Measurements from ENCODE around the gene TATDN2.
A peak's percentile ranks its signal among the peaks of the same experiment; 100 is the strongest.

Gene TATDN2, protein sequence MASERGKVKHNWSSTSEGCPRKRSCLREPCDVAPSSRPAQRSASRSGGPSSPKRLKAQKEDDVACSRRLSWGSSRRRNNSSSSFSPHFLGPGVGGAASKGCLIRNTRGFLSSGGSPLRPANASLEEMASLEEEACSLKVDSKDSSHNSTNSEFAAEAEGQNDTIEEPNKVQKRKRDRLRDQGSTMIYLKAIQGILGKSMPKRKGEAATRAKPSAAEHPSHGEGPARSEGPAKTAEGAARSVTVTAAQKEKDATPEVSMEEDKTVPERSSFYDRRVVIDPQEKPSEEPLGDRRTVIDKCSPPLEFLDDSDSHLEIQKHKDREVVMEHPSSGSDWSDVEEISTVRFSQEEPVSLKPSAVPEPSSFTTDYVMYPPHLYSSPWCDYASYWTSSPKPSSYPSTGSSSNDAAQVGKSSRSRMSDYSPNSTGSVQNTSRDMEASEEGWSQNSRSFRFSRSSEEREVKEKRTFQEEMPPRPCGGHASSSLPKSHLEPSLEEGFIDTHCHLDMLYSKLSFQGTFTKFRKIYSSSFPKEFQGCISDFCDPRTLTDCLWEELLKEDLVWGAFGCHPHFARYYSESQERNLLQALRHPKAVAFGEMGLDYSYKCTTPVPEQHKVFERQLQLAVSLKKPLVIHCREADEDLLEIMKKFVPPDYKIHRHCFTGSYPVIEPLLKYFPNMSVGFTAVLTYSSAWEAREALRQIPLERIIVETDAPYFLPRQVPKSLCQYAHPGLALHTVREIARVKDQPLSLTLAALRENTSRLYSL

DNA sequence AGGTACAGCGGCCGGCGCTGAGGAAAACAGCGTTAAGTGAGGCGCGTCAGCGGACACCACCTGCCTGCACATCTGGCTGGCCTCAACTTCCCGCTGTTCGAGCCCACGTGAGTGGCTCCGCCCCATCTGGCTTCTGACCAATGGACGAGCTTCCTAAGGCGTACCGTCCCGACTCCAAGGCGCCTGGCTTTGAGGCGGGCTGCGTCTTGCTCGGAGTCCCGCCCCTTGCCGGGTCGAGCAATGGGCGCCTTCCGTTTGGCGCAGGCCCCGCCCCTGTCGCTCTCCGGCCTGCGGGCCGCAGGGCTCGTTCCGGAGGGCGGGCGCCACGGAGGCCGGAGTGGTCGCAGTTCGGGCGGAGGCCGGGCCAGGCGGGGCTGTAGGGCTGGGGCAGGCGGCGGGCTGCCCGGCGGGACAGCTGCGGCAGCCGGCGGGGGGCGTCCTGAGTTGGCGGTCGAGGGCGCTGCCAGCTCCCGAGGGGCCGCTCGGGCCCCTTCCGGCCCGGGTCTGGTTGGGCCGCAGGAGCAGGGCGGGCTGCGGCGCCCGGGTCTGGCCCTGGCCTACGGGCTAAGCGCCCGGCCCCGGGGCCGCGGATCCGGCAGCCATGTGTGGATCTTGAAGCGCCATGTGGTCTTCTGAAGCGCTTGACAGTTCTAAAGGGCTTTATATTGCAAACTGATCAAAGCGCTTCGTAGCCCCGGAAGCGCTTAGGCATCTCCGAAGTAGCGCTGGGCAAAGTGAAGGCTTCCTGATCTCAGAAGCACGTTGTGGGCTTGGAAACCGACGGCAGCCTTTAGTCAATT lies at the start of gene TATDN2:
TSS of gene TATDN2 (plus strand) at position 276 of the 800 bp plus-strand sequence. CDS start 742 bp downstream, outside the sequence.
- DNase-seq = peak; percentile 96

DNA sequence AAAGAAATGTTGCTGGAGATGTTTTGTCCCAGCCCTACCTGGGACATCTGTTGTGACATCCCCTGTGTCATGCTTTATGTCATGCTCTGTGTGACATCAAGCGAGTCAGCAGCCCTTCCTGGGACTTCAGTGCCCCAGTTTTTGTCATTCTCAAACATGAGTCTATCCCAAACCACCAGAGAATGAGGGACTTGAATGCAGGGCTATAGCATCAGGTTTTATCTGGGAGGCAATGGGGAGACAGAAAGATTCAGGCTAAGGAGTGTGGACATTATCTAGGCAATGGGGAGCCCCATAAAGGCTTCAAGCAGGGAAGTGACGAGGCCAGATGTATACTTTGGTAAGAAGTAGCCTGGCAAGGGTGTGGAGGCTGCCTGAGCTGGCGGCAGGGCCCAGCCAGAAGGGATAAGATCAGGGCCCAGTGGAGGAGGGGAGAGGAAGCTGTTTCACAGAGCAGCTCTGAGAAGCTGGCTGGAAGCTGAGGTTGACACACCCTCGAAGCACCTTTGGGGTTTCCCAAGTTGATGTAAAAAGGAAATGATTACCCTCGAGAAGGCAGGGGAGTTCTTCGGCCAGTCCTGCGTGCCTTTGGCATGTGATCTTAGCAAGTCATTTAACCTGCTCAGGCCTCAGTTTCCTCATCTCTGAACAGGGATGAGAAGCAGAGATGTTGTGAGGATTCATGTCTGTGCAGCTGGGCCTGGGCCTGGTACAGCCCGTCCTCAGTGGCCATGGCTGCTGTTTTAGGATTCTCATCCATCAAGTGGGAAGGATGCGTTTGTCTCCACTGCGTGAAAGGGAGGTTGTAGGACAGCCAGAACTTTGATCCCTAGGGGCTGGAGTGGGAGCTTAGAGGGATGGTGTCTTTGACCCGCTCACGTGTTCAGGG lies 49.3 kb upstream of the TATDN2 start:
- DNase-seq = peak; percentile 95

DNA sequence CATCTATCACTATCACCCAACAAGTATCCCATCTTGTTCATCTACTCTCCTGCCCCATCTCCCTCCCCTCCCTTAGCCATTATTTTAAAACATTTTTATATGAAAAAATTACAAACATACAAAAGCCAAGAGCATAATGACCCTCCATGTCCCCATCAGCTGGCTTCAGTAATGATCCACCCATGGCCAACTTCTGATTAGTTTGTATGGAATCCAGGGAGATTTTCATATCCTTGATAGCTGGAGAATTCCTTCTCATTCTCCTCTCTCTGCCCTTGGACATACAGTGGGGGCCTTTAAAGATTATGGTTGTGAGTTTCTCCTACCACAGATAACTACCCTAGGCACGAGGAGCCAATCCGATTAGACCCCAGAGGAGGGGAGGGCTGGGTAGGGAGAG lies 43.3 kb upstream of the TATDN2 start:
- no peak for DNase-seq

DNA sequence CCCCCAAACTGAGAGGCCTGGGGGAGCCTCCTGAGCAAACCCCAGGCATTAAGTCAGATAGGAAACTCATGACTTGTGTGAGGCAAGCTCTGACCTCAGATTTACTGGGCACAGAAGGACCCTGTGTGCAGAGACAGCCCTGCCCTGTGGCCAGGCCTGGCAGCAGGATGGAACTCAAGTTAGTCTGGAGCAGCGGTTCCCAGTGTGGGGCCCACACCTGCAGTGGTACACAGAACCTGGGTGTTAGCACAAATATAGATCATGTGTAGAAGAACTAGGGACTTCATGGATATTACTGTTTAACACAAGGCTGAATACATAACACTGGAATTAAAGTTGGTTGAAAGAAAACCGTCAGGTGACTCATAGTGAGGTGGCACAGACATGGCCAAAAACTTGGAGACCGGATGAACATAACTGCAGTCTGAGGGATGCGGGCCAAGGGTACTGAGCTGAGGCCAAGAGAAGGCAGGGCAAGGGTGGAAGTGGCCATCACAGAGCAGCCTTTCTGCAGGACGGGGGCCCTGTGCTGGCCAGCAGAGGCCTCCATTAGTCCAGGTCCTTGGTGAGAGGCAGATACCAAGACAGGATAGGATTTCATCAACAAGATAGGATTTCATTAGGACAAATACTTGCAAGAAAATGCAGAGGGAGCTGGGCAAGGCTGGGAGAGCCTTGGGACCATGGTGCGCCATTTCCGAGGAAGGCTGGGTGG lies 42.7 kb upstream of the TATDN2 start:
- peak; percentile 95 for DNase-seq

DNA sequence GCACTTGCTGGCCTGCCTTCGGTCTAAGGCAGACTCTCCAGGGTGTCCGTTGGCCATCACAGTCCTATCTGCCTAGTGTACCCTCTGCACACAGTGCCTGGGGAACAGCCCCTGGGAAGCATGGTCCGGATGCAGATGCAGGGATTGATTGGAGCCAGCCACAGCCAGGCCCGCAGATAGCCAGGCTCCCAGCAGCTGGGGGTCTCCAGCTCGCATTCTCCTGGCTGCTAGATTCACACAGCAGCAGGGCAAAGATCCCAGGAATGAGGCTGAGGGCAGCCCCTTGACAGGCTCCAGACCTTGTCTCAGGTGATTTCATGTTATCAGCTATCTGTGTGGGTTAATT lies 42.1 kb upstream of the TATDN2 start:
- no peak for DNase-seq

DNA sequence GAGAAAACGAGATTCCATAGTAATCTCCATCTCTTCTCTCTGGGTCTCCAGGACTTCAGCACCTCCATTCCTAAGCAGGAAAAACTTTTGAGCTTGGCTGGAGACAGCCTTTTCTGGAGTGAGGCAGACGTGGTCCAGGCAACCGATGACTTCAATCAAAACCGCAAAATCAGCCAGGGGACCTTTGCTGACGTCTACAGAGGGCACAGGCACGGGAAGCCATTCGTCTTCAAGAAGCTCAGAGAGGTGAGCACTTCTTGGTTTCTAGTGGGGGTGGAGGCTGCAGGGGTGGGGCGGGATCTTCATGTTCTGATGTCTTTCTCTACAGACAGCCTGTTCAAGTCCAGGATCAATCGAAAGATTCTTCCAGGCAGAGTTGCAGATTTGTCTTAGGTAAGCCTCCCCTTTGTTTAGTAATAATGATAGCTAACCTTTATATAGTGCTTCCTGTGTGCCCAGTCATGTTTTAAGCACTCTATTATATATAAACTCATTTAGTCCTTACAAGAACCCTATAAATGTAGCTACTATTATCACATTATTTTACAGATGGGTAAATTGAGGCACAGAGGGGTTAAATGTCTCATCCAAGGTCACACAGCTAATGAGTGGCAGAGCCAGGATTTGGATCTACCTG lies 35.0 kb upstream of the TATDN2 start:
- no peak for DNase-seq

DNA sequence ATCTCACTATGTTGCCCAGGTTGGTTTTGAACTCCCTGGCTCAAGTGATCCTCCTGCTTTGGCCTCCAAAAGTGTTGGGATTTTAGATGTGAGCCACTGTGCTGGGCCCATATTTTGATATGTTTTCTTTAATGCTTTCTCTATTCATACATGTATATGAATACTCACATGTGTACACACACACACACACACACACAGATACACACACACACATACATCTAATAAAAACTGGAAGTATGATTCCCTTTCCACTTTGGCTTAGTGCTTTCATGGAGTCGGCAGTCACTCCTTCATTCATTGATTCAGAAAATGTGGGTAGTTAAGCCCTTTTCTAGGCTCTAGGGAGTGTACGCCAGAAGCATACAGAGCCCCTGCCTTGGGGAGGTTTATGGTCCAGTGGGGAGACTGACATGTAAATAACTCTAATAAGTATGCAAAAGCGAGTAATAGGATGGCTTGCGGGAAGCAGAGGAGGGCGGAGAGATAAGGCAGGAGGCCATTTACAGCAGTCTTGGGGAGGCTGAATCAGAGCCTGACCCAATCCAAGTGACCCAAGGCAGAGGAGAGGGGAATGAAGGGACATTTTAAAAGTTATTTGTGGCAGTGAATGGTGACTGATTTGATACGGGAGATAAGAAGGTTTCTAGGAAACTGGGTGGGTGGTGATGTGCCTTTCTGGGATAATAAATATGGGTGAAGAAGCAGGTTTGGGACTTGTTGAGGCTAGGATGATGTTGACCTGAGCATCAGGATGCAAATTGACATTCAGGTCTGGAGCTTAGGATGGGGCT lies 32.5 kb upstream of the TATDN2 start:
- no peak for DNase-seq

DNA sequence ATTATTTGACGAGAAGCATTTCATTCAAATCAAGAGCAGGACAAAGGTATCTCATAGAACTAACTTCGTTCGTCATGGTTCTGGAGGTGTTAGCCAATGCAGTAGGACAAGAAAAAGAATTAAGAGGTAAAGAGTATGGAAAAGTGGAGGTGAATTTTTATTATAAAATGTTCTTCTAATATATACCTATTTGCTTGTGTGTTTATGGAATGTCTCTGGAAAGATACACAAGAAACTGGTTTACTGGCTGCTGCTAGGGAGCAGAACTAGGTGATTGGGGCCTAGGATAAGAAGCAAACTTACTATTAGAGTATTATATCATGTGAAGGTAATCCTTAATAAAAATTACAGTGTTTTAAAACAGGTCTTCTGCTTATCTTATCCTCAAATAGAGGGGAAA lies 30.9 kb upstream of the TATDN2 start:
- DNase-seq = no peak

DNA sequence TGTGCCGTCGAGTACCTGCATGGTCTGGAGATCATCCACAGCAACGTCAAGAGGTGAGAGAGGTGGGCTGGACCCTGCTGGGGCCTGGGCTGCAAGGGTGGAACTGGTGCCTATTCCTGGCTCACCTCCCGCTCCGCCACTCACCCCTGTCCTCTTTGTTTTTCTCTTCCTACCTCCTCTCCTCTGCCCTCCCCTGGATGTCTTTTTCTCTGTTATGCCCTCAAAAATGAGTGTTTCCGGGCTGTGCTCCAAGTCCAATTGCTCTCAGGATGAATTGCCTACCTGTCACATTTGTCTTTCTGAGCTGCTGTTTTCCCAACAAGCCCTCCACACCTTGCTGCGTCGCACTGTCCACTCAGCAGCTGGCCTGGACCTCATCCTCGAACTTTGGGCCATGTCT lies 28.5 kb upstream of the TATDN2 start:
- DNase-seq = no peak

DNA sequence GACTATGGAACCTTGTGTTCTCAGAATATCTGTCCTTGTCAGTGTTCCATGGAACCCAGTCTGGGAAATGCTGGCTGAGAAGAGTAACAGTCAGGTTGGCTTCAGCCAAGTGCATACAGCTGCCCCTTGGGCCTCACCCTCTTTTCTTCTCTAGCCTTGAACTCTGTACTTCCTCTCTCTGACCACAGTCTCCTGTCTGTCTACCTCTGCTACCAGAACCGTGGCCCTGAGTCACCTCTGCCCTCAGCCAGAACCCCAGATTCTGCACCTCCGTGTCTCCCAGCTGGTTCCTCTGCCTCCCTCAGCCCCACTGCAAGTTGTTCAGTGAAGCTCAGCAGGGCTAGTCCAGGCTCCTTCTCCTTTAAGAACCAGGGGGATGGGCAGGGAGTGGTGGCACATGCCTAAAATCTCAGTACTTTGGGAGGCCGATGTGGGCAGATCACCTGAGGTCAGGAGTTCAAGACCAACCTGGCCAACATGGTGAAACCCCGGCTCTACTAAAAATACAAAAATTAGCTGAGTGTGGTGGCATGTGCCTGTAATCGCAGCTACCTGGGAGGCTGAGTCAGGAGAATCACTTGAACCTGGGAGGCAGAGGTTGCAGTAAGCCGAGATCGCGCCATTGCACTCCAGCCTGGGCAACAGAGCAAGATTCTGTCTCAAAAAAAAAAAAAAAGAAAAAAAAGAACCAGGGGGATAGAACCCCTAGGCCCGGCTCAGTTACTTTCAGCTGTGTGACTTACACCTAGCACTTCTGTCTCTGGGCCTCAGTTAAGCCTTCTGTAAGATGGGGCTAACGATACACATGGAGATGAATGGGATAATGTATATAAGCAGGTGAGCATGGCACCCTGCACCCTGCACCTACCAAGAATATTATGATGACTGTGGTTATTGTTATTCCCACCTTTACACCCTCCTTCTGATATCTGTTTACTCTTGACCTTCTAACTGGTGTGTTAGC lies 24.3 kb upstream of the TATDN2 start:
- no peak for DNase-seq

DNA sequence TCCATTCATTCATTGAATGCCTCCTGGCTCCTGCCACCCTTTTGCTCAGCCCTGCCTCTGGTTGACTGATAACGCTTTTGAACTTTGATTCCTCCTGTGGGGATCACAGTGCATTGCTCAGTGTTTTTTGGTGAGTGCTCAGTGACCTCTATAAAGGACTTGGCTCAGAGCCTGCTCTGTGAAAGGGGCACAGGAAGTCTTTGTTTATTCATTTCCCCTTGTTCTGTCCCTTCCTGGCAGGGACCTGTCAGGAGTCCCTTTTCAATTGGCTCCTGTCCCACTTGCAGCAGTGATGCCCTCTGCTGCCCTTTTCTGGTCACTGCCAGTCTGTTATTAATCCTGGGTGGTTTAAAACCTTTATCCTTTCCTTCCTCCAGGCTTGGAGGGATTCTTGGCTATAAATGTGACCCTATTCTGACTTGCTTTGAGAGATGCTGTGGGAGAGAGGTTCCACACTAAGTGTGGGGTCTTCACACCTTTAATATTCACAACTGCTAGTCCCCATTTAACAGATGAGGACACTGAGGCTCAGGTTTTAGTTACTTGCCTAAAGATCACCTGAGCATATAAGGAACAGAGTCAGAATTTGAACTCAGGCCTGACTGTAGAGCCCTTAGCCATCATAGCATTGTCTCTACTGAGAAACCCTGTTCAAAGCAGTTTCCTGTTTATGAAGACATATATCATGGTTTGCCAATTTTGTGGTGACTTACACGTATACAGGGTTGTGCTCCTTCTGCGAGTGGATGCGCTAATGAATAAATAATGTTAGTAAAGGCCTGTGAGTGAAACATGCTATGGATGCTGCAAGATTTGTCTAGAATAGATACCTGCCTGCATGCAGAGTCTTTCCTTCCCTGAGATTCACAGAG lies 23.2 kb upstream of the TATDN2 start:
- peak; percentile 74 for DNase-seq

DNA sequence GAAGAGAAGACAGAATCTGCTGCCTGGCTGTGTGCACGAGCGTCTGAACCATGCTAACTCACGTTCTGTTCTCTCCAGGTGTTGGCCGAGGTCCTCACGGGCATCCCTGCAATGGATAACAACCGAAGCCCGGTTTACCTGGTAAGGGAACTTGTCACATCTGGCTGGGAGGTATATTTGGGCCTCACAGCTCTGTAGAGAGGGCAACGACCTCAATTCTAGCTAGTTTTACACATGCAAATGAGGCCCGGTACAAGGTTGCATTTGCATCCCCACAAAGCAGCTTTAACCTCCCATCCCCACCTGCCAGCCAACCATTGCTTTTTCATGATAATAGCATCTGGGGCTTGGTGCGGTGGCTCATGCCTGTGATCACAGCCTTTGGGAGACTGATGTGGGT lies 22.0 kb upstream of the TATDN2 start:
- no peak for DNase-seq

DNA sequence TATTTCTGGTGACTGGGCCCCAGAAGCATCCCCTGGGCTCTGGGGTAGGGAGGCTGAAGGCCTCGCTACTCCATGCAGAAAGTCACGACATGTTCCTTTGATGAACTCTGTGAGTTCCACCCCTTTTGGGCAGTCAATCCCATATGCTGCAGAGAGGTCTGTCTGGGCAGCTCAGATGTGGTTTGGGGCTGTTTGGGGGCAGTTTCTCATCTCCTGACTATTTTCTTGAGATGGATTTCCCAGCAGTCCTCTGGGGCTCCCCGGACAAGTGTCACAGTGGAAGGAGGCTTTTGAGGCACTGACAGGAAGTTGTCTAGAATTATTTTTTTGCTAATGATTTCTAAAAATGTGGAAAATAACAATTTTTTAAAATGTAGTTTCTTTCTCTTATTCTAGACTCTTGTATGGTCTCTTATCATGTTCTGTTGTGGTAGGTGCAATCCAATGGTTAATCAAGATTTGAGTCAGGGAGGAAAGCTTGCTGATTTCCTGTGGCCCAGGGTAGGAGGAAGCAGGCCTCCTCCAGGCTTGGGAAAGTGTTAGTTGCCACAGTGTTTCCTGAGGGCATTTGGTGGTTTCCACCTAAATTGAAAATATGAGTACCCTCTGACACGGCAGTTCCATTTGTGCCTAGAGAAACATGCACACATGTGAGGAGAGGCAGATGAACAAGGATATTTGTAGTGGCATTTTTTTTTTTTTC lies 19.9 kb upstream of the TATDN2 start:
- DNase-seq = peak; percentile 95

DNA sequence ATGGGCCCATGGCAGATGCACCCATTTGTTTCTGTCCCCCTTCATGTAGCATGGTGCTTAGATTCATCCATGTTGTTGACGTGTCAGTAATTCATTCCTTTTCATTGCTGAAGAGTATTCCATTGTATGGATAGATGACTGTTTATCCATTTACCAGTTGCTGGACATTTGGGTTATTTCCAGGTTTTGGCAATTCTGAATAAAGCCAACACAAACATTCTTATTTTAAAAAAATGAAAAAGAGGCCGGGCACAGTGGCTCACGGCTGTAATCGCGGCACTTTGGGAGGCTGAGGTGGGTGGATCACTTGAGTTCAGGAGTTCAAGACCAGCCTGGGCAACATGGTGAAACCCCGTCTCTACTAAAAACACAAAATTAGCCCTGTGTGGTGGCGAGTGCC lies 18.7 kb upstream of the TATDN2 start:
- no peak for DNase-seq

DNA sequence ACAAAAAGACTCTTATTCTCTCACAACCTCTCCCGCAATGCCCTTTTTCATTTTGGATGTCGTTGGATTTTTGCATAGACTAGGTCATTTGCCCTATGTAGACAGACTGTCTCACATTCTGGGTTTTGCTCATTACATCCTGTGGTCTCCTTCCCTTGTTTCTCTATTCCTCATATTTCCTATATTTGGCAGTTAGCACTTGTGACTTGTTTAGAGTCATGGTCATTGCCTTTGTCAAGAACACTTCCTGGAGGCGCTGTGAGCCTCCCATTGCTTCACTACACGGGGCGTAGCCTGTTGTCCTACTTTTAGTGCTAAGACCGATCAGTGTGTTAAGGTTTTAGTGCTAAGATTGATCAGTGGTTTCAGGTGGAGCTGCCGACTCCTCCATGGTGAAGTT lies 16.1 kb upstream of the TATDN2 start:
- DNase-seq = peak; percentile 97

DNA sequence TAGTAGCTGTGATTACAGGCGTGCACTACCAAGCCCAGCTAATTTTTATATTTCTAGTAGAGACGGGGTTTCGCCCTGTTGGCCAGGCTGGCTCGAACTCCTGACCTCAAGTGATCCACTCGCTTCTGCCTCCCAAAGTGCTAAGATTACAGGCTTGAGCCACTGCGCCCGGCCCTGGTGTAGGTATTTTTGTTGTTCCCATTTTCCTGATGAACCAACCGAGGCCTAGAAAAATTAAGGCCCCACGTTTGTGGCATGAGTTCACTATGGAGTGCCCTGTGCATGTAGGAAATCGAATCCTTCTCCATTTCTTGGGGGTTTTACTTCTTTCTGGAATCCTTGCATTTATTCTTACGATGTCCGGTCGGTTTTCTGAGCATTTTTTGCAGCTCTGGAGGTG lies 14.3 kb upstream of the TATDN2 start:
- DNase-seq = no peak

DNA sequence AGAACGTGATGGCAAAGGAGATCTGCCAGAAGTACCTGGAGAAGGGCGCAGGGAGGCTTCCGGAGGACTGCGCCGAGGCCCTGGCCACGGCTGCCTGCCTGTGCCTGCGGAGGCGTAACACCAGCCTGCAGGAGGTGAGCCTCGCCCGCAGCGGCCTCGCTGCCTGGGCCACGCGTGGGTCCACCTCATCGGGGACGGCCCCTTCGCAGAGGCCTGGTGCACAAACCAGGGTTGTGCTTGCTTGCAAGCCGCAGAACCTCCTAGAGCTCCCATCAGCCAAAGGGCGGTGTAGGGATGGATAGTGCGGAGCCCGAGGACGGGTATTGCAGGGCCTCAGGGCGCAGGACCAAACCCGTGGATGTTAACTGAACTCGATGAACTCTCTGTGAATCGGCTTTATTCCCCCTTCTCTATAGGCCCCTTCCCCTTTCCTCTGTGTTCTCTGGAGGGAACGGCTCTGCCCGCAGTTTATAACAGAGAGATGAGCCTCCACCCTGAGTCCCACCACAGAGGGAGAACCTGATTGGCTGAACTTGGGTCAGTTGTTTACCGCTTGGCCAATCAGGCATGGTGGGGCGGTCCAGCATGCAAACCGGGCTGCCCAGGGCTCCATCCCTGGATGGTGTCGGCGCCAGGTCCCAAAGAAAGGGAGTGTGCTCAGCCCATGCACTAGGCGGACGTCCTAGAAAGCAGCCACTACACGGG lies 13.6 kb upstream of the TATDN2 start:
- DNase-seq = no peak
